ENCODE results near the gene TNFSF8.

Gene TNFSF8

GRCh38 chr9:114908805-114909448 lies 21.5 kb downstream of the TNFSF8 start:
- TF ChIP-seq MAX (IDR thresholded peaks at IDR 0.05) (no peak), EP300 (IDR thresholded peaks at IDR 0.05; ENCODE audit: borderline replicate concordance) (no peak), USF1 (IDR thresholded peaks at IDR 0.05) (no peak), FOXM1 (IDR thresholded peaks at IDR 0.05; ENCODE audit: borderline replicate concordance, low read depth) (no peak), CEBPB (IDR thresholded peaks at IDR 0.05) (no peak), ZBTB7A (IDR thresholded peaks at IDR 0.05; ENCODE audit: low read depth) (no peak), CREB1 (IDR thresholded peaks at IDR 0.05; ENCODE audit: low read depth) (no peak), EGR1 (IDR thresholded peaks at IDR 0.05) (no peak), NFIC (IDR thresholded peaks at IDR 0.05) (no peak), REST (IDR thresholded peaks at IDR 0.05; ENCODE audit: low read depth) (no peak)

- TF ChIP-seq EP300 (IDR thresholded peaks at IDR 0.05; ENCODE audit: borderline replicate concordance): no peak
- no peak for TF ChIP-seq CREB1 (IDR thresholded peaks at IDR 0.05; ENCODE audit: low read depth)
- TF ChIP-seq MAX (IDR thresholded peaks at IDR 0.05): no peak
- TF ChIP-seq EGR1 (IDR thresholded peaks at IDR 0.05): no peak
- no peak for TF ChIP-seq TEAD4 (IDR thresholded peaks at IDR 0.05)
- TF ChIP-seq TCF12 (IDR thresholded peaks at IDR 0.05; ENCODE audit: low read depth): no peak
- no peak for TF ChIP-seq USF1 (IDR thresholded peaks at IDR 0.05)
- no peak for TF ChIP-seq ZBTB7A (IDR thresholded peaks at IDR 0.05; ENCODE audit: low read depth)
- no peak for TF ChIP-seq REST (IDR thresholded peaks at IDR 0.05; ENCODE audit: low read depth)
- TF ChIP-seq YY1 (IDR thresholded peaks at IDR 0.05; ENCODE audit: low read depth): no peak
- TF ChIP-seq CEBPB (IDR thresholded peaks at IDR 0.05): no peak
- TF ChIP-seq TAF1 (IDR thresholded peaks at IDR 0.05; ENCODE audit: low read depth): no peak
Observed at GRCh38 chr9:114908104-114908622, 22.2 kb downstream of the TNFSF8 start.

GRCh38 chr9:114906922-114907571 lies 23.3 kb downstream of the TNFSF8 start:
- peak; percentile 89 for TF ChIP-seq RAD21 (IDR thresholded peaks at IDR 0.05; ENCODE audit: low read depth)
- TF ChIP-seq FOXM1 (IDR thresholded peaks at IDR 0.05; ENCODE audit: borderline replicate concordance, low read depth): no peak

- TF ChIP-seq EP300 (IDR thresholded peaks at IDR 0.05; ENCODE audit: borderline replicate concordance) (no peak), TCF12 (IDR thresholded peaks at IDR 0.05; ENCODE audit: low read depth) (no peak), YY1 (IDR thresholded peaks at IDR 0.05; ENCODE audit: low read depth) (no peak), EGR1 (IDR thresholded peaks at IDR 0.05) (no peak), CREB1 (IDR thresholded peaks at IDR 0.05; ENCODE audit: low read depth) (no peak)
Observed at GRCh38 chr9:114905170-114905940, 25.0 kb downstream of the TNFSF8 start.

- TF ChIP-seq EP300 (IDR thresholded peaks at IDR 0.05; ENCODE audit: borderline replicate concordance): no peak
- no peak for TF ChIP-seq CEBPB (IDR thresholded peaks at IDR 0.05)
- no peak for TF ChIP-seq MAX (IDR thresholded peaks at IDR 0.05)
- no peak for TF ChIP-seq ZBTB7A (IDR thresholded peaks at IDR 0.05; ENCODE audit: low read depth)
- TF ChIP-seq TEAD4 (IDR thresholded peaks at IDR 0.05): no peak
- no peak for TF ChIP-seq NFIC (IDR thresholded peaks at IDR 0.05)
- TF ChIP-seq RAD21 (IDR thresholded peaks at IDR 0.05; ENCODE audit: low read depth): no peak
- TF ChIP-seq CREB1 (IDR thresholded peaks at IDR 0.05; ENCODE audit: low read depth): no peak
- TF ChIP-seq TCF12 (IDR thresholded peaks at IDR 0.05; ENCODE audit: low read depth): no peak
- TF ChIP-seq EGR1 (IDR thresholded peaks at IDR 0.05): no peak
- no peak for TF ChIP-seq TAF1 (IDR thresholded peaks at IDR 0.05; ENCODE audit: low read depth)
- no peak for TF ChIP-seq YY1 (IDR thresholded peaks at IDR 0.05; ENCODE audit: low read depth)
- no peak for TF ChIP-seq REST (IDR thresholded peaks at IDR 0.05; ENCODE audit: low read depth)
- TF ChIP-seq USF1 (IDR thresholded peaks at IDR 0.05): no peak
- no peak for TF ChIP-seq FOXM1 (IDR thresholded peaks at IDR 0.05; ENCODE audit: borderline replicate concordance, low read depth)
Observed at GRCh38 chr9:114902786-114903524, 27.4 kb downstream of the TNFSF8 start.

Data from Ishikawa (cell line).